HG02973 (cell line): ENCODE data around the gene C9orf43.
"Not testable (repeated sequence)": the region's sequence is repeated elsewhere in the genome, so short reads cannot be mapped to it uniquely, and the experiment has no call there.

Source experiments
- ATAC-seq: cut with Tn5 transposase; IDR thresholded peaks from one replicate; pipeline ENCODE4 v1.9.1; 2021; ENCODE audit warnings: moderate library complexity; ENCODE audit not compliant: unreplicated experiment

Gene C9orf43

GRCh38 chr9:113409883-113410206 lies 702 bp upstream of the C9orf43 start:
- ATAC-seq = peak; percentile 7

GRCh38 chr9:113416149-113416721 lies 5.7 kb downstream of the C9orf43 start:
- peak; percentile 96 for ATAC-seq

- ATAC-seq = no peak
Measured at GRCh38 chr9:113417370-113417769, 6.8 kb downstream of the C9orf43 start.

GRCh38 chr9:113421726-113422125 lies 11.2 kb downstream of the C9orf43 start:
- no peak for ATAC-seq

- no peak for ATAC-seq
Measured at GRCh38 chr9:113425072-113425471, 14.5 kb downstream of the C9orf43 start.

GRCh38 chr9:113426701-113427100 lies 16.2 kb downstream of the C9orf43 start:
- ATAC-seq = no peak

GRCh38 chr9:113427629-113428028 lies 17.1 kb downstream of the C9orf43 start:
- ATAC-seq = no peak

GRCh38 chr9:113428062-113428615 lies 17.6 kb downstream of the C9orf43 start:
- ATAC-seq = no peak

- ATAC-seq = no peak
Measured at GRCh38 chr9:113431191-113431590, 20.6 kb downstream of the C9orf43 start.

GRCh38 chr9:113436728-113437515 lies 26.4 kb downstream of the C9orf43 start:
- ATAC-seq = no peak

- ATAC-seq = not testable (repeated sequence)
Measured at GRCh38 chr9:113437716-113438115, 27.2 kb downstream of the C9orf43 start.

GRCh38 chr9:113444736-113445135 lies 34.2 kb downstream of the C9orf43 start:
- ATAC-seq = no peak

GRCh38 chr9:113446323-113446740 lies 35.8 kb downstream of the C9orf43 start:
- no peak for ATAC-seq

GRCh38 chr9:113449376-113449775 lies 38.8 kb downstream of the C9orf43 start:
- ATAC-seq = no peak

GRCh38 chr9:113452113-113452605 lies 41.6 kb downstream of the C9orf43 start:
- no peak for ATAC-seq

- ATAC-seq = no peak
Measured at GRCh38 chr9:113454914-113455761, 44.6 kb downstream of the C9orf43 start.

- no peak for ATAC-seq
Measured at GRCh38 chr9:113456235-113456634, 45.7 kb downstream of the C9orf43 start.

GRCh38 chr9:113461285-113461684 lies 50.7 kb downstream of the C9orf43 start:
- ATAC-seq = no peak

- ATAC-seq = no peak
Measured at GRCh38 chr9:113461943-113462342, 51.4 kb downstream of the C9orf43 start.

- no peak for ATAC-seq
Measured at GRCh38 chr9:113462781-113463286, 52.3 kb downstream of the C9orf43 start.
